GM23338 (cell line): ENCODE results near the gene USH2A. TPM values are rescaled to one million over a fixed set of nuclear protein-coding genes. Genes with fewer than 3 reads are reported as not detected.

Experiments used
- ATAC-seq: fragments of 200-7000 bp; cut with Tn5 transposase; 3 replicates; pipeline ENCODE4 v1.9.1; 2020
- DNase-seq: peaks from one replicate; pipeline ENCODE4 v3.0.0-alpha.2; 2015; ENCODE audit warnings: low spot score
- H2AFZ ChIP-seq: fragments of 200-600 bp; sonication (generic); 2 replicates; pipeline ENCODE4 v1.8.0; 2016; ENCODE audit warnings: antibody characterized with exemption, mild to moderate bottlenecking, moderate library complexity
- H3F3A ChIP-seq: fragments of 200-600 bp; sonication (generic); replicated peaks from 2 replicates; pipeline ENCODE4 v1.8.0; 2017; ENCODE audit warnings: antibody characterized with exemption, mixed run types, low read depth
- H3K27ac ChIP-seq: fragments of 200-600 bp; sonication (generic); 2 replicates; pipeline ENCODE4 v1.6.1; 2016; ENCODE audit warnings: low read depth
- H3K27me3 ChIP-seq: fragments of 200-600 bp; sonication (generic); 2 replicates; pipeline ENCODE4 v1.8.0; 2016; ENCODE audit warnings: mild to moderate bottlenecking, mixed run types, moderate library complexity; ENCODE audit not compliant: insufficient read depth
- H3K36me3 ChIP-seq: fragments of 200-600 bp; sonication (generic); 2 replicates; pipeline ENCODE4 v1.8.0; 2016; ENCODE audit warnings: mild to moderate bottlenecking; ENCODE audit not compliant: insufficient read depth
- H3K4me1 ChIP-seq: fragments of 200-600 bp; sonication (generic); 2 replicates; pipeline ENCODE4 v1.8.0; 2016; ENCODE audit warnings: mild to moderate bottlenecking, moderate library complexity; ENCODE audit not compliant: insufficient read depth
- H3K4me2 ChIP-seq: fragments of 200-600 bp; sonication (generic); 2 replicates; pipeline ENCODE4 v1.7.1; 2017; ENCODE audit warnings: mixed run types
- H3K4me3 ChIP-seq: fragments of 200-600 bp; sonication (generic); 2 replicates; pipeline ENCODE4 v1.6.1; 2016; ENCODE audit warnings: mixed run types
- H3K79me2 ChIP-seq: fragments of 200-600 bp; sonication (generic); replicated peaks from 2 replicates; pipeline ENCODE4 v1.8.0; 2017; ENCODE audit warnings: mild to moderate bottlenecking; ENCODE audit not compliant: insufficient read depth
- H3K9me2 ChIP-seq: fragments of 200-600 bp; sonication (generic); 2 replicates; pipeline ENCODE4 v1.8.0; 2017; ENCODE audit not compliant: insufficient read depth
- H4K20me1 ChIP-seq: fragments of 200-600 bp; sonication (generic); replicated peaks from 2 replicates; pipeline ENCODE4 v1.8.0; 2017; ENCODE audit warnings: mild to moderate bottlenecking; ENCODE audit not compliant: insufficient read depth
- H3K27ac Mint-ChIP-seq: 2 replicates; pipeline ENCODE4 v1.8.0; 2020; ENCODE audit warnings: inconsistent platforms, mild to moderate bottlenecking, moderate library complexity, mixed read lengths
- H3K27me3 Mint-ChIP-seq: 3 replicates; pipeline ENCODE4 v1.8.0; 2022; ENCODE audit warnings: low read depth, mild to moderate bottlenecking, moderate library complexity, mixed read lengths, inconsistent platforms; ENCODE audit not compliant: insufficient read depth, poor library complexity
- H3K36me3 Mint-ChIP-seq: 3 replicates; pipeline ENCODE4 v1.8.0; 2021; ENCODE audit warnings: low read depth, mild to moderate bottlenecking, inconsistent platforms, moderate library complexity, mixed read lengths
- H3K4me1 Mint-ChIP-seq: 3 replicates; pipeline ENCODE4 v1.8.0; 2020; ENCODE audit warnings: mild to moderate bottlenecking, inconsistent platforms, mixed read lengths
- H3K4me3 Mint-ChIP-seq: 3 replicates; pipeline ENCODE4 v1.8.0; 2021; ENCODE audit warnings: moderate library complexity, mild to moderate bottlenecking, inconsistent platforms, mixed read lengths
- H3K9me3 Mint-ChIP-seq: 3 replicates; pipeline ENCODE4 v1.8.0; 2020; ENCODE audit warnings: moderate library complexity, mild to moderate bottlenecking, inconsistent platforms, mixed read lengths
- CREB1 ChIP-seq: fragments of 250-450 bp; sonication (Bioruptor Pico); IDR thresholded peaks from 2 replicates; pipeline ENCODE4 v1.5.0; 2020; ENCODE audit warnings: low read depth, mild to moderate bottlenecking, moderate library complexity
- CTCF ChIP-seq, 2 experiments: fragments of 200-600 bp in 1 of 2; sonication (generic) in 1 of 2; conservative IDR thresholded peaks; 2 replicates each; pipeline versions ENCODE4 v1.5.1 to v1.6.1; 2016 to 2017; ENCODE audit warnings: antibody characterized with exemption in 2 of 2, low read depth in 2 of 2, mild to moderate bottlenecking in 2 of 2, moderate library complexity in 1 of 2
- ETS1 ChIP-seq: IDR thresholded peaks from 2 replicates; pipeline ENCODE4 v1.6.1; 2016; ENCODE audit warnings: antibody characterized with exemption
- EZH2 ChIP-seq: fragments of 200-600 bp; sonication (generic); IDR thresholded peaks from one replicate; pipeline ENCODE4 v1.8.0; 2017; ENCODE audit warnings: antibody characterized with exemption, mild to moderate bottlenecking, low read depth; ENCODE audit not compliant: unreplicated experiment
- EZH2phosphoT487 ChIP-seq: fragments of 200-600 bp; sonication (generic); IDR thresholded peaks from one replicate; pipeline ENCODE4 v1.8.1; 2018; ENCODE audit warnings: antibody characterized with exemption; ENCODE audit not compliant: unreplicated experiment
- JUNB ChIP-seq: IDR thresholded peaks from one replicate; pipeline ENCODE4 v1.6.1; 2016; ENCODE audit warnings: antibody characterized with exemption; ENCODE audit not compliant: unreplicated experiment
- NANOG ChIP-seq: IDR thresholded peaks from 2 replicates; pipeline ENCODE4 v1.6.1; 2016; ENCODE audit warnings: antibody characterized with exemption, borderline replicate concordance
- POLR2AphosphoS5 ChIP-seq: IDR thresholded peaks from 2 replicates; pipeline ENCODE4 v1.6.1; 2016; ENCODE audit warnings: antibody characterized with exemption, low read depth
- REST ChIP-seq: IDR thresholded peaks from one replicate; pipeline ENCODE4 v1.6.1; 2018; ENCODE audit warnings: antibody characterized with exemption; ENCODE audit not compliant: unreplicated experiment
- STAT1 ChIP-seq: IDR thresholded peaks from one replicate; pipeline ENCODE4 v1.6.1; 2016; ENCODE audit warnings: antibody characterized with exemption; ENCODE audit not compliant: unreplicated experiment
- ZNF114 ChIP-seq: fragments of 250-450 bp; sonication (Bioruptor Pico); IDR thresholded peaks from 2 replicates; pipeline ENCODE4 v1.5.0; 2020; ENCODE audit warnings: mild to moderate bottlenecking, moderate library complexity
- ZNF331 ChIP-seq: fragments of 250-450 bp; sonication (Bioruptor Pico); IDR thresholded peaks from 2 replicates; pipeline ENCODE4 v1.5.0; 2020; ENCODE audit warnings: low read depth, mild to moderate bottlenecking, moderate library complexity
- ZNF462 ChIP-seq: fragments of 250-450 bp; sonication (Bioruptor Pico); IDR thresholded peaks from 2 replicates; pipeline ENCODE4 v1.5.0; 2020; ENCODE audit warnings: mild to moderate bottlenecking, moderate library complexity
- polyA plus RNA-seq: library from polyadenylated mRNA; unstranded; fragments of >200 nt; fragmentation: Nextera tagmentation; extraction: Ambion mirVana; gene quantifications from 2 replicates; pipeline ENCODE4 v1.2.1, GENCODE V29; 2016
- total RNA-seq: library from RNA; depleted of rRNA; stranded (reverse); fragments of >200 nt; shearing (Covaris generic); gene quantifications from 2 replicates; pipeline ENCODE4 v1.2.3, GENCODE V29; 2014

Gene USH2A
- total and polyA plus RNA-seq, 2 experiments from 2014 or later = 0.03 TPM

GRCh38 chr1:216457356-216457755 is 34.1 kb upstream of the USH2A start:
- ATAC-seq = peak; percentile 64
- Histone ChIP-seq H3K36me3 (no peaks in the 10 kb centered on the region), H3K9me2 (peaks cover 4% of the 10 kb centered on the region; the same call in 1 of the 2 replicates), H3K4me3 (no peak overlapping the region), H3K79me2 (no peaks in the 10 kb centered on the region), H3K4me1 (no peaks in the 10 kb centered on the region), H3K27ac (no peak overlapping the region), H3K4me2 (no peak overlapping the region), H3K27me3 (no peaks in the 10 kb centered on the region), H2AFZ (no peak overlapping the region), H4K20me1 (no peaks in the 10 kb centered on the region), H3F3A (no peaks in the 10 kb centered on the region)
- H3K4me1 Mint-ChIP-seq = peaks cover 17% of the 10 kb centered on the region
- peak; percentile 8 for DNase-seq
- H3K9me3 Mint-ChIP-seq = no peaks in the 10 kb centered on the region
- no peak overlapping the region for H3K4me3 Mint-ChIP-seq
- TF ChIP-seq EZH2phosphoT487 (no peak), EZH2 (no peak), REST (no peak), POLR2AphosphoS5 (no peak), CREB1 (CRISPR knock-in tag) (no peak), CTCF (conservative IDR thresholded peaks at IDR 0.05; ENCODE audit: low read depth in 2 of 2) (no peak), STAT1 (no peak), ZNF331 (no peak), JUNB (no peak), ZNF462 (CRISPR knock-in tag) (no peak; the same call in 1 of the 2 replicates), ZNF114 (CRISPR knock-in tag) (no peak), ETS1 (no peak), NANOG (no peak)
- peaks cover 3% of the 10 kb centered on the region for H3K27me3 Mint-ChIP-seq
- H3K27ac Mint-ChIP-seq = no peak overlapping the region
- no peaks in the 10 kb centered on the region for H3K36me3 Mint-ChIP-seq
